Measurements from ENCODE around the gene ZSCAN18.

ZSCAN18 gene

DNA sequence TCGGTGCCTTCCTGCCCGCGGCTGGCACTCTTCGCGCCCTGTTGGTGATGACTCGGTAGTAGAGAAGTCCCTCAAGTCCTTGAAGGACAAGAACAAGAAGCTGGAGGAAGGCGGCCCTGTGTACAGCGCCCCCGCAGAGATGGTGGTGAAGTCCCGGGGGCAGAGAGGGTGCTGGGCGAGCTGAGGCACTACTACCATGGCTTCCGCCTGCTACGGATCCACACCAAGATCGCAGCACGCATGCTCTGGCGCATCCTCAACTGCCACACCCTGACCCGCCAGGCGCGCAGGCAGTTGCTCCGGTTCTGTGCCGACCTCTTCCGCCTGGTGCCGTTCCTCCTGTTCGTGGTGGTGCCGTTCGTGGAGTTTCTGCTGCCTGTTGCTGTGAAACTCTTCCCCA lies 53.1 kb downstream of the ZSCAN18 start:
- DNase-seq (ENCODE audit: low read depth in 2 of 2) = no peak

DNA sequence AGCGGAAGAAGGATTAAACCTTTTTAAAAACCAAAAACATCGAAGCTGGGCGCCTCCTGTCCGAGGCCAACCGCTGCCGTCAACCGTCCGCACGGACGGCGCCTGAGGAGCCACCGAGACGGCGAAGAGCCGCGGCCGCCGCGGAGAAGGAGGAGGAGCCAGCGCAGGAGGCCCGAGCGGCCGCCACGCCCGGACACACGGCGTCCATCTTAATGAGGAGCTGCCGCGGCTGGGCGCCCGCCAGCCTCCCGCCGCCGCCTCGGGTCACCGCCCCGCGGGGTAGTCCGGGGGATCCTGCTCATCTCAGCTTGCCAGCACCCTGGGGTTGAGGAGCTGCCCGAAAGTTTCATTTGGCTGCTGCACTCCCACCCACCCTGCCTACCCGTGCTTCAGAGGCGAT lies 53.6 kb downstream of the ZSCAN18 start:
- no peak for DNase-seq (ENCODE audit: low read depth in 2 of 2)

DNA sequence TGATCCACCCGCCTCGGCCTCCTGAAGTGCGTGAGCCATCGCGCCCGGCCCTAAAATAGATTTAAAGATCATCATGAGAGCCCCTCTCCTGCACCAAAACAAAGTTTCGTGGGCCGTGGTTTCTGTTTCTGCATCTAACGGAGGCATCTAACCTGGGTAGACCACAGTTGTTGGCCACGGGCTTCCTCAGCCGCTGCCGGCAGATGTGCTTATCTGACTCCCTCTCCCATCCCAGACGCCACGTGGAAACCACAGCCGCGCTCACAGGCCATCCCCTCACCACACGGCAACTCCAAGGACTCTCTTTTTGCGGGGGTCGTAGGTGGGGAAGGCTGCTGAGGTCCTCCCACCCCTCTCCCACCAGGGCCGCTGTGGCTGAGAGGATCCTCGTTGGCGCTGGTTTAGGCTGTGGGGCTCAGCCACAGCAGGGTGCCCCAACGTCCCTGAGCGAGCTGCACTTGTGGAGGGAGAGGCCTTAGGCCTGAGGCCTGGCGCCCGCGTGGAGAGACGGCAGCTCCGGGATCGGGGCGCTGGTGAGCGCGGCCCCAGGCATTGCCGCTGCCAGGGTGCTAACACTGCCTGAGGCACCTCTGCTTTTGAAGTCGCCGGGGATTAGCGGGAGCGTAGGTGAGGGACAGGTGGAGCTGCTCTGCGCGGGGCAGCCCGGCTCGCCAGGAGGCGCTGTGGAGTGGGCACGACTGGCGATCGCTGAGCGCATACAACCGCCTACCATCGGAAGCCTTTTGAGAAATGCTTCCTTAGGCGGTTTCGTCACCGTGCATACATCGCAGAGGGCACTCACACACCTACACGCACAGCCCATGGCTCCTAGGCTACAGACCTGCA lies 55.3 kb downstream of the ZSCAN18 start:
- DNase-seq (ENCODE audit: low read depth in 2 of 2) = no peak

DNA sequence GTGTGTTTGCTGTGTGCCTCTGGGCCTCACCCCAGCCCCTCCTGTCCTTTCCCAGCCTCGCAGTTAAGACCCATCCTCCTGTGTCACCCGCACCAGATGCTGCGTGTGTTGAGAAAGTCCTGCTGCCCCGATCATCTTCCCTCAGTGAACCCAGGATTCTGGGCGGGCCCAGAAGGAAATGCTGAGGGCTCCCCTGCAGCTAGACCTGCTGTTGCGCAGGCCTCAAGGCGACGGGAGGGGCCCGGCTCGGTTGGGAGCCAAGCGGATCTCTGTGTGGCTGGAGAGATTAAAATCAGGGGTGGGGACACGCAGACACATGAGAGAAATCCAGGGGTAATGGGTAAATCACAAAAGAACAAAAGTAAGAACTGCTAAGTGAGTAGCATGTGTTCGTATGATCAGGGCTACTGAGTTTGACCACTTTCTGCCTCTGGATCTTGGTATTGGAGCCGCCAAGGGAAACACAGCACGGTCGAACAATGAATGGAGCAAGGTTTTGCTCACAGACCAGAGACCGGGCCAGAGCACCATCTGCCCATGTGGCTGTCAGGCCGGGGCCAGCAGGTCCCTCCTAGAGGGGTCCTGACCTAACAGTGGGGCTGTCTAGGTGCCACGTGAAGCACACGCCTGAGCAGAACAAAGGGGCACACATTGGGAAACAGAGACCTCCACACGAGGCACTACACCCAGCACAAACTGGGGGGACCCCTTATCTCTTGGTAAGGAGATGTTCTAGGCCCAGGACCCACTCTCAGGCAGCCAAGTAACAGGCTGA lies 57.1 kb downstream of the ZSCAN18 start:
- DNase-seq (ENCODE audit: low read depth in 2 of 2) = no peak

DNA sequence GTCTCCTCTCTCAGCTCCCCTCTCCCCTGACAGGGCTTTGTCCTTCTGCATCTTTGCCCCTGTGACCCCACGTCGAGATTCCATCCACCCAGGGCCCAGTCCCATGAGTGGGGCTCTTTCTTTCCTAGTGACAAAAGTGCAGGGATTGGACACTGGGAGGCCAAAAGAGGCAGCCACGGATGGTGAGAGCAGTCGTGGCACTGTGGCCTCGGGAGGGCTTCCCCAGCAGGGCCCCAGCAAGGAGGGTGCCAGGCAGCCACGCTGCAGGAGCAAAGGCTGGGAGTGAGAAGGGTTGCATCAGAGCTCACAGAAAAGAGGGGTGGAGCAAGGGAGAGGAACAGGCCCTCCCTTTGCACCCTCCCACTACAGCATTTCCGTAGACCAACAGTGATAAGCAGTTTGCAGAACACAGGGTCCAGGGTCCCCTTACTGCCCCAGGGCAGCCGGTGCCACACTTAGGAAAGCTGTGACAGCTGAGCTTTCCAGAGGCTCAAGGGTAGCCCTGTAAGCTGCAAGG lies 59.3 kb downstream of the ZSCAN18 start:
- no peak for DNase-seq (ENCODE audit: low read depth in 2 of 2)

DNA sequence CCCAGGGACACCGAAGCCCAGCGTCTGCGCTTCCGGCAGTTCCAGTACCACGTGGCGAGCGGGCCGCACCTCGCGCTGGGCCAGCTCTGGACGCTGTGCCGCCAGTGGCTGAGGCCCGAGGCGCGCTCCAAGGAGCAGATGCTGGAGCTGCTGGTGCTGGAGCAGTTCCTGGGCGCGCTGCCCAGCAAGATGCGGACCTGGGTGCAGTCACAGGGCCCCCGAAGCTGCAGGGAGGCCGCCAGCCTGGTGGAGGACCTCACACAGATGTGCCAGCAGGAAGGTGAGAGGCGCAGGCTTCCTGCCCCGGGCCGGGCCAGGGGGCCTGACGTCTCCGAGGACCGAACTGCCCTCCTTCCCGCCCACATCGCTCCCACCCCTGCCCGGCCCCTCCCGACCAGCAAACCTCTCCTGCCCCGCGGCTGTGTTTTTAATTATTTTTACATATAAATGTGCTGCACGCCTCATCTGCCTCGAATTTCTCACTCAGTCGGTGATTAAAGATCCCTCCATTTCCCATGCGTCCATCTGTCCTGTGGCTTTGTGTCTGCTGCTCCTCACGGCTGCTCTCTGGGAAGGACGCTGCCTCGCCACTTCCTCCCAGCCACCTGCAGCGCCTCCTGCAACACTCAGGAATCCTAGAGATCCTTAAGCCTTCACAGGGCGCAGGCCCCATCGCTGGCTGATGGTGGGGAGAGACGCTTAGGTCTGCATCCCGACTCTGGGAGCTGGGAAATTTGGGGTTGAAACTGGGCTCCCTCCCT lies 59.9 kb downstream of the ZSCAN18 start:
- no peak for DNase-seq (ENCODE audit: low read depth in 2 of 2)

DNA sequence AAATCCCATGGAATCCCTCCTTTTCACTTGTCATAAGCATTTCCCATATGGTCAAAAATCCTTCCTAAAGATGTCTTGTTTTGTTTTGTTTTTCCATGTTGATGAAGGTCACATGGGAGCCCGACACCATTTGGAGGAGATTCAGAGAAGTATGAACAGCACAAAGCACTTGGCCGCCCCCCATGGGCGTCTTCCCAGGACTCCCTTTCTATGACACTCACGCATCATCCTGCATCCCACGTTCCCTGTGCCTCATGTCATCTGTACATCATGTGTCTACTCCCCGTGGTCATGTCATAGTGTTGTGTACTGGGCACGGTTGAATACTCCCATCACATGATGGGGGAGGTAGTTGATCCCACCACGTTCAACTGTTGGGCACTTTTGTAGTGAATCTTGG lies 62.2 kb downstream of the ZSCAN18 start:
- no peak for DNase-seq (ENCODE audit: low read depth in 2 of 2)

DNA sequence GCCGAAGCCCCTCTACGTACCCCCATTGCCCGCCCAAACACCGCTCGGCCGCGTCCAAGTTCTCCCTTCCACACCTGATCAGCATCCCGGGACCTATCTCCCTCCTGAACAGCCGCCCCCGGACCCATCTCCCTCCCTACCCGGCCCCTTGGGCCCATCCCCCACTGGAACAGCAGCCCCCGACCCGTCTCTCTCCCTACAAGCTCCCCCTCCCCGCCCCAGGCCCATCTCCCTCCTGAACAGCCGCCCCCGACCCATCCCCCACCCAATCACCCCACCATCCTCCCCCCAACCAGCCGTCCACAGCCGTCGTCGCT lies 63.6 kb downstream of the ZSCAN18 start:
- no peak for DNase-seq (ENCODE audit: low read depth in 2 of 2)

Data from activated CD4-positive, alpha-beta T cell treated with anti-CD3 and anti-CD28 coated beads for 24 hours (primary cell).